Spleen (tissue), 7 donors: ENCODE measurements around the gene MYEOV.

ENCODE experiments used
- CTCF ChIP-seq, 11 experiments: fragments of 200-600 bp in 7 of 11; fragments of 450-650 bp in 4 of 11; sonication (generic) in 4 of 11; IDR thresholded peaks in 8 of 11; conservative IDR thresholded peaks in 3 of 11; 1 replicate in 7 of 11; 2 replicates in 4 of 11; pipeline versions ENCODE4 v1.4.0 to v1.8.0; 2016 to 2021; ENCODE audit warnings: antibody characterized with exemption in 11 of 11, inconsistent platforms in 4 of 11, mild to moderate bottlenecking in 1 of 11
- POLR2A ChIP-seq, 3 donors: fragments of 450-650 bp; IDR thresholded peaks; one replicate each; pipeline ENCODE4 v1.5.1; 2017; ENCODE audit warnings: antibody characterized with exemption in 3 of 3, mild to moderate bottlenecking in 1 of 3
- POLR2AphosphoS5 ChIP-seq, 3 donors: sonication (generic); formaldehyde crosslinking; IDR thresholded peaks; one replicate each; pipeline ENCODE4 v1.5.1; 2017; ENCODE audit warnings: antibody characterized with exemption in 3 of 3
- donor health status: DM: no; HTN: no; CAD: no; lungs with moderate emphysema.
- donor health status: DM: no; HTN: no; CAD: no.
- donor health status: DM: no; HTN: no; CAD: no.

- no peak for TF ChIP-seq CTCF (IDR thresholded peaks at IDR 0.05 in 8 of 11, conservative IDR thresholded peaks at IDR 0.05 in 3 of 11)
- TF ChIP-seq POLR2A (IDR thresholded peaks at IDR 0.05), result no peak
- TF ChIP-seq POLR2AphosphoS5 (IDR thresholded peaks at IDR 0.05), result no peak
Measured at GRCh38 chr11:69264486-69264885, 29.5 kb upstream of the MYEOV start.
